Activated CD8-positive, alpha-beta memory T cell treated with anti-CD3 and anti-CD28 coated beads for 24 hours (primary cell): Measurements from ENCODE around the gene ADAMTSL4.
"Not testable (repeated sequence)": the region's sequence is repeated elsewhere in the genome, so short reads cannot be mapped to it uniquely, and the experiment has no call there.

ENCODE experiments used
- DNase-seq: peaks from one replicate; pipeline ENCODE4 v3.0.0-alpha.2; 2020

Gene ADAMTSL4

GRCh38 chr1:150596095-150596892 is 47.1 kb downstream of the ADAMTSL4 start:
- no peak for DNase-seq

DNA sequence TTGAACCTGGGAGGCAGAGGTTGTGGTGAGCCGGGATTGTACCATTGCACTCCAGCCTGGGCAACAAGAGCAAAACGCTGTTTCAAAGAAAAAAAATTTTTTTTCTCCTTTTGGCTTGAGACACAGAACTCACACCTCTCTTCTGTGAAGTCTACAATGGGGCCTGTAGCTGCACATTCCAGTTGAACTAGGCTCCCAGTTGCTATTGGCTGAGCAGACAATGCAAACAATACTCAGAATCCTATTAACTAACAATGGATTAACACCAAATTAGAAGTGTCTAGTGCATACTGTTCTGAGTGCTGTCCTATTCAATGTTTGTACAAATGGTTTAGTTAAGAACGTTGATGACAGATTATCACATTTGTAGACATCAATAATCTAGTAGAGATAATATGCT is 47.8 kb downstream of the ADAMTSL4 start:
- no peak for DNase-seq

- DNase-seq: not testable (repeated sequence)
Measured at GRCh38 chr1:150598346-150598745, 49.1 kb downstream of the ADAMTSL4 start.

DNA sequence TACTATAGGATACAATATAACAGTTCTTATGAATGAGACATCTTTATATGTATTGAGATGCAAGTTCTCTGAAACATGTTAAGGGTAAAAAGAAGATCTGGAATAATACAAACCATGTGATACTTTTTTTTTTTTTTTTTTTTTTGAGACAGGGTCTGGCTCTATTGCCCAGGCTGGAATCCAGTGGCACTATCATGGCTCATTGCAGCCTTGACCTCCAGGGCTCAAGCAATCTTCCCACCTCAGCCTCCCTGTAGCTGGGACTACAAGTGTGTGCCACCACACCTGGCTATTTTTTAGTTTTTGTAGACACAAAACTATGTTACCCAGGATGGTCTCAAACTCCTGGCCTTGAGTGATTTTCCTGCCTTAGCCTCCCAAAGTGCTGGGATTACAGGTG is 52.3 kb downstream of the ADAMTSL4 start:
- no peak for DNase-seq

- DNase-seq: not testable (repeated sequence)
Measured at GRCh38 chr1:150602372-150602771, 53.2 kb downstream of the ADAMTSL4 start.

DNA sequence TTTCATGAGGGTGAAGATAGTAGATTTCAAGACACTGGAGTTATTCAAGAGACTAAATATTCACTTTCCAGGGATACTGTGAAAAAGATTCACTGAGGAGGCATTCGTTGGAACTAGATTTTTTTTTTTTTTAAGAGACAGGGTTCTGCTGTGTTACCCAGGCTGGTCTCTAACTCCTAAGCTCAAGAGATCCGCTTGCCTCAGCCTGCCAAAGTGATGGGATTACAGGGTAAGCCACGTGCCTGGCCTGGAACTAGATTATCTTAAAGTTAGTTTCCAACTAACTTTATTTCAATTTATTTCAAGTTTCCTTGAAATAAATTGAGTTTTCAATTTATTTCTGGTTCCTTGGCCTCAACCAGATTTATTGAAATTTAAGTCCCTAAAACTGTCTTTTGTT is 54.5 kb downstream of the ADAMTSL4 start:
- no peak for DNase-seq

DNA sequence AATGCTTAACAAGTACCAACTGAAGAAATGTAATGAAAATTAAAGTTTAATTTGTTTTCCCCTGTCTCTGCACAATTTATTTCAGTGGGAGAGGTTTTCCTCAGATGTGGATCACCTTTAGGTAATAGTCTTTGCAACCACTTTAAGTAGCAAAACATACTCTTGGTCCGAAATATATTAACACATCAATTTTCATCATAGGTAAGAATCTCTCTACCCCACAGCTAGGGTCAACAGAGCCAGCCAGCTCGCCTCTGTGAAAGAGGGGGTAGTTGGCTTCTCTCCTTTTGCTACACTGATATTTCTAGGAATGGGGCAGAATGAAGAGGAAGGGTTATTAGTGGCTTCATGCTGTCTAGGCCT is 55.0 kb downstream of the ADAMTSL4 start:
- no peak for DNase-seq

DNA sequence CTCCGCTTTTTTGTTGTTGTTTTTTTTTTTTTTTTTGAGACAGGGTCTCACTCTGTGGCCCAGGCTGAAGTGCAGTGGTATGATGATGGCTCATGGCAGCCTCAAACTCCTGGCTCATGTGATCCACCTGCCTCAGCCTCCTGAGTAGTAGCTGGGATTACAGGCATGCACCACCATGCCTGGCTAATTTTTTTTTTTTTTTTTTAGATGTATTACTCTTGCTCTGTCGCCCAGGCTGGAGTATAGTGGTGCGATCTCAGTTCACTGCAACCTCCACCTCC is 56.2 kb downstream of the ADAMTSL4 start:
- DNase-seq: not testable (repeated sequence)

DNA sequence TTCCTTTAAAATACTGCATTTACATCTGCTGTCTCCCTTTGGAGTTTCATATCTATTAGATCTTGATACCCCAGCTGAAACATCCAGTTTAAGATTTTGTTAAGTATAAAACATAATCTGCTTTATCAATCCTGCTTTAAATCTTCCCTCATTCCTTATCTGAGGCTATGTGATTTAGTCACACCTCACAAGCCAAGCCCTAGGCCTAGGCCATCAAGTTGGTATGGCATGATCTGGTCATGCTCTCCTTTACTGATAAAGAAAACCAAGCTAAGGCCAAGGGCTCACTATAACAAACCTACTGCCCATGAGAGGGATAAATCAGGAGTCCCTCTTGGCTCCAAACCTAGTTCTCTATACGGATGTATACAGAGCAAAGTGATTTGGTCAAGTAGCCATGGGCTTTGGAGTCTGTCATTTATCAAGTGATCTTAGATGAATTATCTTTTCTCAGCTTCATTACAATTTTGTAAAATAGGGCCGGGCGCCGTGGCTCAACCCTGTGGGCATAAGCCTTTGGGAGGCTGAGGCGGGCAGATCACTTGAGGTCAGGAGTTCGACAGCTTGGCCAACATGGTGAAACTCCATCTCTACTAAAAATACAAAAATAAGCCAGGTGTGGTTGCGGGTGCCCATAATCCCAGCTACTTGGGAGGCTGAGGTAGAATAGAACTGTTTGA is 57.4 kb downstream of the ADAMTSL4 start:
- no peak for DNase-seq

GRCh38 chr1:150609732-150610131 is 60.5 kb downstream of the ADAMTSL4 start:
- no peak for DNase-seq
